Omental fat pad (tissue), 4 donors: ENCODE results near the gene MYO18B. TPM values are rescaled to one million over a fixed set of nuclear protein-coding genes. Genes with fewer than 3 reads are reported as not detected.

Source experiments
- ATAC-seq: fragments of 150-250 bp; one replicate; pipeline ENCODE4 v1.9.1; 2016; ENCODE audit warnings: mild to moderate bottlenecking, moderate library complexity; ENCODE audit not compliant: low FRiP score
- DNase-seq: peaks from one replicate; pipeline ENCODE4 v3.0.0-alpha.2; 2019; ENCODE audit warnings: low spot score
- CTCF ChIP-seq, 3 donors: fragments of 450-650 bp; IDR thresholded peaks; one replicate each; pipeline ENCODE4 v1.5.1; 2016 to 2017; ENCODE audit warnings: antibody characterized with exemption in 3 of 3, mild to moderate bottlenecking in 3 of 3, moderate library complexity in 2 of 3
- total RNA-seq, 4 donors: library from RNA; depleted of rRNA; stranded (reverse); fragments of >200 nt; gene quantifications; one replicate each; pipeline ENCODE4 v1.1.0, GENCODE V29; 2016

Gene MYO18B
- total RNA-seq, 4 donors from 2014 or later, result under 0.01 TPM; not detected in 2

GRCh38 chr22:25930083-25930482 lies 188.1 kb downstream of the MYO18B start:
- no peak for TF ChIP-seq CTCF (IDR thresholded peaks at IDR 0.05)
- DNase-seq (no peak), ATAC-seq (no peak)

GRCh38 chr22:25930788-25931310 lies 188.9 kb downstream of the MYO18B start:
- ATAC-seq (no peak), DNase-seq (no peak)
- TF ChIP-seq CTCF (IDR thresholded peaks at IDR 0.05), result no peak

- no peak for ATAC-seq
- DNase-seq, result no peak
Observed at GRCh38 chr22:25933158-25933788, 191.3 kb downstream of the MYO18B start.

GRCh38 chr22:25935266-25936058 lies 193.5 kb downstream of the MYO18B start:
- no peak for ATAC-seq
- no peak for TF ChIP-seq CTCF (IDR thresholded peaks at IDR 0.05)

More at GRCh38 chr22:25933158-25933788, 191.3 kb downstream of the MYO18B start:
- TF ChIP-seq CTCF (IDR thresholded peaks at IDR 0.05), result no peak

GRCh38 chr22:25938151-25938550 lies 196.2 kb downstream of the MYO18B start:
- no peak for TF ChIP-seq CTCF (IDR thresholded peaks at IDR 0.05)

More at GRCh38 chr22:25935266-25936058, 193.5 kb downstream of the MYO18B start:
- DNase-seq, result no peak

GRCh38 chr22:25939384-25939783 lies 197.4 kb downstream of the MYO18B start:
- ATAC-seq, result no peak
- no peak for TF ChIP-seq CTCF (IDR thresholded peaks at IDR 0.05)
- DNase-seq, result no peak

More at GRCh38 chr22:25938151-25938550, 196.2 kb downstream of the MYO18B start:
- no peak for ATAC-seq
- no peak for DNase-seq
